GM21526 (cell line): ENCODE results near the gene LEUTX.
"Not testable (repeated sequence)": the region's sequence is repeated elsewhere in the genome, so short reads cannot be mapped to it uniquely, and the experiment has no call there.

Source experiments
- ATAC-seq: cut with Tn5 transposase; IDR thresholded peaks from one replicate; pipeline ENCODE4 v1.9.1; 2021; ENCODE audit warnings: moderate library complexity; ENCODE audit not compliant: unreplicated experiment, low FRiP score

Gene LEUTX

GRCh38 chr19:39768786-39769185, 9.9 kb upstream of the LEUTX start:
- no peak for ATAC-seq

GRCh38 chr19:39780894-39781293, 2.2 kb downstream of the LEUTX start:
- no peak for ATAC-seq

- no peak for ATAC-seq
Observed at GRCh38 chr19:39788244-39788643, 9.6 kb downstream of the LEUTX start.

- peak; percentile 56 for ATAC-seq
Observed at GRCh38 chr19:39792999-39793546, 14.4 kb downstream of the LEUTX start.

- ATAC-seq, result no peak
Observed at GRCh38 chr19:39795001-39795400, 16.3 kb downstream of the LEUTX start.

- ATAC-seq, result no peak
Observed at GRCh38 chr19:39796000-39796498, 17.4 kb downstream of the LEUTX start.

GRCh38 chr19:39797083-39797482, 18.4 kb downstream of the LEUTX start:
- no peak for ATAC-seq

- ATAC-seq, result no peak
Observed at GRCh38 chr19:39802958-39803357, 24.3 kb downstream of the LEUTX start.

GRCh38 chr19:39805104-39805503, 26.4 kb downstream of the LEUTX start:
- no peak for ATAC-seq

GRCh38 chr19:39807846-39808364, 29.3 kb downstream of the LEUTX start:
- no peak for ATAC-seq

- not testable (repeated sequence) for ATAC-seq
Observed at GRCh38 chr19:39808688-39809087, 30.0 kb downstream of the LEUTX start.

GRCh38 chr19:39809368-39809767, 30.7 kb downstream of the LEUTX start:
- no peak for ATAC-seq

GRCh38 chr19:39810424-39810823, 31.8 kb downstream of the LEUTX start:
- ATAC-seq, result no peak

- ATAC-seq, result no peak
Observed at GRCh38 chr19:39811064-39811463, 32.4 kb downstream of the LEUTX start.

- no peak for ATAC-seq
Observed at GRCh38 chr19:39813264-39813993, 34.8 kb downstream of the LEUTX start.

- ATAC-seq, result not testable (repeated sequence)
Observed at GRCh38 chr19:39814111-39814510, 35.5 kb downstream of the LEUTX start.

GRCh38 chr19:39814595-39814994, 35.9 kb downstream of the LEUTX start:
- ATAC-seq, result no peak

GRCh38 chr19:39816287-39817048, 37.8 kb downstream of the LEUTX start:
- ATAC-seq, result no peak

GRCh38 chr19:39817888-39818561, 39.4 kb downstream of the LEUTX start:
- ATAC-seq, result no peak

- peak; percentile 65 for ATAC-seq
Observed at GRCh38 chr19:39818626-39819097, 40.0 kb downstream of the LEUTX start.

- ATAC-seq, result no peak
Observed at GRCh38 chr19:39819786-39820185, 41.1 kb downstream of the LEUTX start.
